ENCODE data around the gene ADM2. TPM values are rescaled to one million over a fixed set of nuclear protein-coding genes. Genes with fewer than 3 reads are reported as not detected.

ADM2 gene
- total and polyA plus RNA-seq, 2 of the 13 experiments (the other 11 are each of a cell fraction or from before 2014, with no cell fraction given), result 1.2 to 3.0 TPM

DNA sequence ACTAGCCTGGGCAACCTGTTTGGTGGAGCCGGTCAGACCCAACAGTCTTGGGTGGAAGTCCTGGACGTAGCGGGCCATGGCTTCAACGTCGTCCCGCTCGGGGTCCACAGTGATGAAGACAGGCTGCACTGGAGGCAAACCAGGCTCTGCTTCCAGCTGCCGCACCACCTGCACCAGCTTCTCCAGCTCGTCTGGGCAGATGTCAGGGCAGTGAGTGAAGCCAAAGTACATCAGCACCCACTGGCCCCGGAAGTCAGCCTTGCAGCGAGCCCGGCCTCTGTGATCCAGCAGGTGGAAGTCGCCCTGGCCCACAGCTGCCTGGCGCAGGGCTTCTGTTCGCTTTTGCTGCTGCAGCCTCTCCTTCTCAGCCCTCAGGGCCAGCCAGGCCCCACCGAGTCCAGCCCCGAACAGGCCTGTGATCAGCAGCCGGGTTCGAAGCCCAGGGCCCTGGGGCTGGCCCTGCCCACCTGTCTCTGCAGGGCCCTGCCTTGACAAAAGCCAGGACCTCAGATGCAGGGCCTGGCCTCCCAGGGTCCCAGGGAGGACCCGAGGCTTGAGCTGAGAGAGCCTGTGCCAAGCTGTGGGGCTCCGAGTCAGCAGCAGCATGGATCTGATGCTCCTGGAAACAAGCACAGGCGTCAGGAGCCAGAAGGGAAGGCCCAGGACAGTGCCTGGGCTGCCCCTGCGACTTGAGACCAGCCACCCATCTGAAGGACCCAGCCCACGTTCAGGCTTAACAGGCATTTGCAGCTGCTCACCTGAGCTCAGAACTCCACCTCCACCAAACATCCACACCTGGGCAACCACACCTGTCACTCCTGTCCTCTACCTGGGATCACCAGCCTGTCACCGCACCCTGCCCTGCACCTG is 42.7 kb downstream of the ADM2 start:
- intact Hi-C loops (cut with micrococcal nuclease; ENCODE audit: unreplicated experiment), result no loop called here
- Histone ChIP-seq H3K4me1 (ENCODE audit: insufficient read depth, low read length) (peaks cover 38% of the 10 kb centered on the region), H3K27ac (ENCODE audit: extremely low read length, insufficient read depth, low read length) (peak overlapping the region; percentile 94), H3K4me3 (replicated peaks in 1 of 3; ENCODE audit: insufficient read depth in 1 of 3, low read depth in 2 of 3, low read length in 3 of 3) (peak overlapping the region; percentile 65 to 84 (median 83)), H3K9ac (ENCODE audit: insufficient read depth, low read depth, low read length) (peak overlapping the region; percentile 91), H3K27me3 (ENCODE audit: control insufficient read depth in 1 of 2, insufficient read depth in 2 of 2, low read length in 2 of 2) (no peaks in the 10 kb centered on the region), H3K79me2 (ENCODE audit: insufficient read depth, low read length) (peaks cover 20% of the 10 kb centered on the region), H2AFZ (ENCODE audit: low read length) (no peak overlapping the region), H3K4me2 (ENCODE audit: low read depth, low read length) (peak overlapping the region; percentile 100), H3K36me3 (replicated peaks in 1 of 2; ENCODE audit: control insufficient read depth in 1 of 2, insufficient read depth in 2 of 2, low read length in 2 of 2) (peaks cover 8 to 32% of the 10 kb centered on the region in 2 experiments; a peak in 4 of 5 replicates), H4K20me1 (ENCODE audit: insufficient read depth, low read length) (peaks cover 19% of the 10 kb centered on the region), H3K9me3 (ENCODE audit: low read length) (no peaks in the 10 kb centered on the region)
- CTCF ChIA-PET (ENCODE audit: low intra/inter-chr PET ratio, low total read pairs), result no interaction called here
- ATAC-seq, result no peak
- DNase-seq (ENCODE audit: low spot score), result no peak
- POLR2A ChIA-PET, result interaction anchor here (0.7 to 4.2 kb wide), 16 partner anchors 11 to 273 kb away, joined by 3 to 97 read pairs (median 13); partner anchors contain the start of genes CHKB, DENND6B, HDAC10 and KLHDC7B
- no peak for FAIRE-seq
- 88% methylated on average over 1 of the region's 25 CpGs for WGBS (ENCODE audit: low lambda C conversion rate)
- in situ Hi-C loops (cut with HindIII; ENCODE audit: extremely low pct_ligation_motif_present, low pct_unique_long_range_greater_than_20kb), result no loop called here
- no TSS peak for BruUV-seq (replicated peaks)
- TF ChIP-seq TRIM24 (CRISPR knock-in tag; IDR thresholded peaks at IDR 0.05) (no peak), MTA1 (CRISPR knock-in tag; IDR thresholded peaks at IDR 0.05; ENCODE audit: borderline replicate concordance) (0 out of 2 replicates have a peak, but pooled peaks have one; percentile 43), ZNF619 (CRISPR knock-in tag; IDR thresholded peaks at IDR 0.05) (0 out of 2 replicates have a peak, but pooled peaks have one; percentile 31), CCDC6 (CRISPR knock-in tag; IDR thresholded peaks at IDR 0.05) (no peak), HNRNPLL (IDR thresholded peaks at IDR 0.05; ENCODE audit: low read depth, low read length, poor library complexity, severe bottlenecking) (no peak), AGO2 (optimal IDR thresholded peaks at IDR 0.05; ENCODE audit: low read depth, low read length) (peak; percentile 95), NR2C2 (CRISPR knock-in tag; IDR thresholded peaks at IDR 0.05; ENCODE audit: borderline replicate concordance) (no peak), ELF1 (CRISPR knock-in tag; IDR thresholded peaks at IDR 0.05) (no peak), RBFOX2 (IDR thresholded peaks at IDR 0.05; ENCODE audit: low read depth, low read length) (peak; percentile 66; the same call in 1 of the 2 replicates), KDM5B (CRISPR knock-in tag; IDR thresholded peaks at IDR 0.05; ENCODE audit: borderline replicate concordance) (no peak), ZNF292 (CRISPR knock-in tag; IDR thresholded peaks at IDR 0.05; ENCODE audit: borderline replicate concordance, low read depth) (no peak), ZBTB38 (CRISPR knock-in tag; IDR thresholded peaks at IDR 0.05) (peak; percentile 74), SP2 (CRISPR knock-in tag; IDR thresholded peaks at IDR 0.05) (no peak), MZF1 (CRISPR knock-in tag; IDR thresholded peaks at IDR 0.05; ENCODE audit: borderline replicate concordance) (no peak), NFYC (CRISPR knock-in tag; IDR thresholded peaks at IDR 0.05) (no peak), ZNF660 (CRISPR knock-in tag; IDR thresholded peaks at IDR 0.05; ENCODE audit: borderline replicate concordance, low read depth) (no peak), ZNF17 (CRISPR knock-in tag; IDR thresholded peaks at IDR 0.05) (no peak)
- TF ChIP-seq, protein P1, sequence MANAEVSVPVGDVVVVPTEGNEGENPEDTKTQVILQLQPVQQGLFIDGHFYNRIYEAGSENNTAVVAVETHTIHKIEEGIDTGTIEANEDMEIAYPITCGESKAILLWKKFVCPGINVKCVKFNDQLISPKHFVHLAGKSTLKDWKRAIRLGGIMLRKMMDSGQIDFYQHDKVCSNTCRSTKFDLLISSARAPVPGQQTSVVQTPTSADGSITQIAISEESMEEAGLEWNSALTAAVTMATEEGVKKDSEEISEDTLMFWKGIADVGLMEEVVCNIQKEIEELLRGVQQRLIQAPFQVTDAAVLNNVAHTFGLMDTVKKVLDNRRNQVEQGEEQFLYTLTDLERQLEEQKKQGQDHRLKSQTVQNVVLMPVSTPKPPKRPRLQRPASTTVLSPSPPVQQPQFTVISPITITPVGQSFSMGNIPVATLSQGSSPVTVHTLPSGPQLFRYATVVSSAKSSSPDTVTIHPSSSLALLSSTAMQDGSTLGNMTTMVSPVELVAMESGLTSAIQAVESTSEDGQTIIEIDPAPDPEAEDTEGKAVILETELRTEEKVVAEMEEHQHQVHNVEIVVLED (CRISPR knock-in tag; IDR thresholded peaks at IDR 0.05; ENCODE audit: borderline replicate concordance), result no peak
- TF ChIP-seq, protein P2, sequence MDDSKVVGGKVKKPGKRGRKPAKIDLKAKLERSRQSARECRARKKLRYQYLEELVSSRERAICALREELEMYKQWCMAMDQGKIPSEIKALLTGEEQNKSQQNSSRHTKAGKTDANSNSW (CRISPR knock-in tag; IDR thresholded peaks at IDR 0.05; ENCODE audit: borderline replicate concordance), result no peak
- TF ChIP-seq, protein P3, sequence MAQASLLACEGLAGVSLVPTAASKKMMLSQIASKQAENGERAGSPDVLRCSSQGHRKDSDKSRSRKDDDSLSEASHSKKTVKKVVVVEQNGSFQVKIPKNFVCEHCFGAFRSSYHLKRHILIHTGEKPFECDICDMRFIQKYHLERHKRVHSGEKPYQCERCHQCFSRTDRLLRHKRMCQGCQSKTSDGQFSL (CRISPR knock-in tag; IDR thresholded peaks at IDR 0.05), result no peak
- TF ChIP-seq, protein P4, sequence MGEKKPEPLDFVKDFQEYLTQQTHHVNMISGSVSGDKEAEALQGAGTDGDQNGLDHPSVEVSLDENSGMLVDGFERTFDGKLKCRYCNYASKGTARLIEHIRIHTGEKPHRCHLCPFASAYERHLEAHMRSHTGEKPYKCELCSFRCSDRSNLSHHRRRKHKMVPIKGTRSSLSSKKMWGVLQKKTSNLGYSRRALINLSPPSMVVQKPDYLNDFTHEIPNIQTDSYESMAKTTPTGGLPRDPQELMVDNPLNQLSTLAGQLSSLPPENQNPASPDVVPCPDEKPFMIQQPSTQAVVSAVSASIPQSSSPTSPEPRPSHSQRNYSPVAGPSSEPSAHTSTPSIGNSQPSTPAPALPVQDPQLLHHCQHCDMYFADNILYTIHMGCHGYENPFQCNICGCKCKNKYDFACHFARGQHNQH (CRISPR knock-in tag; IDR thresholded peaks at IDR 0.05), result no peak

All from HepG2 (cell line).